GM18867 (cell line): Measurements from ENCODE around the gene DIP2C.

ENCODE experiments used
- ATAC-seq: cut with Tn5 transposase; IDR thresholded peaks from one replicate; pipeline ENCODE4 v1.9.1; 2021; ENCODE audit warnings: mild to moderate bottlenecking, moderate library complexity; ENCODE audit not compliant: unreplicated experiment

Gene DIP2C

GRCh38 chr10:299512-299911, 390.0 kb downstream of the DIP2C start:
- ATAC-seq = peak; percentile 61

- ATAC-seq = no peak
Measured at GRCh38 chr10:298033-298432, 391.4 kb downstream of the DIP2C start.

GRCh38 chr10:297567-297966, 391.9 kb downstream of the DIP2C start:
- no peak for ATAC-seq

GRCh38 chr10:293636-294035, 395.8 kb downstream of the DIP2C start:
- ATAC-seq = no peak

- ATAC-seq = no peak
Measured at GRCh38 chr10:290026-290725, 399.3 kb downstream of the DIP2C start.

GRCh38 chr10:289581-289980, 399.9 kb downstream of the DIP2C start:
- no peak for ATAC-seq

- no peak for ATAC-seq
Measured at GRCh38 chr10:288316-289200, 400.9 kb downstream of the DIP2C start.

GRCh38 chr10:287814-288213, 401.7 kb downstream of the DIP2C start:
- no peak for ATAC-seq

GRCh38 chr10:287026-287709, 402.3 kb downstream of the DIP2C start:
- no peak for ATAC-seq

GRCh38 chr10:285216-285615, 404.3 kb downstream of the DIP2C start:
- no peak for ATAC-seq

GRCh38 chr10:283916-284356, 405.5 kb downstream of the DIP2C start:
- ATAC-seq = peak; percentile 84

- ATAC-seq = no peak
Measured at GRCh38 chr10:283140-283479, 406.4 kb downstream of the DIP2C start.

GRCh38 chr10:282294-283139, 407.0 kb downstream of the DIP2C start:
- ATAC-seq = peak; percentile 36

GRCh38 chr10:279655-280054, 409.8 kb downstream of the DIP2C start:
- no peak for ATAC-seq

- ATAC-seq = no peak
Measured at GRCh38 chr10:279232-279631, 410.2 kb downstream of the DIP2C start.

GRCh38 chr10:278707-279106, 410.8 kb downstream of the DIP2C start:
- ATAC-seq = no peak

- no peak for ATAC-seq
Measured at GRCh38 chr10:277963-278362, 411.5 kb downstream of the DIP2C start.

GRCh38 chr10:275680-276079, 413.8 kb downstream of the DIP2C start:
- ATAC-seq = no peak

GRCh38 chr10:274866-275265, 414.6 kb downstream of the DIP2C start:
- no peak for ATAC-seq

- ATAC-seq = no peak
Measured at GRCh38 chr10:273088-273487, 416.4 kb downstream of the DIP2C start.

GRCh38 chr10:271722-272121, 417.7 kb downstream of the DIP2C start:
- no peak for ATAC-seq
